Muscle of leg (tissue), 11 donors: ENCODE measurements around the gene SP3. TPM values are rescaled to one million over a fixed set of nuclear protein-coding genes. Genes with fewer than 3 reads are reported as not detected.

Source experiments
- DNase-seq: peaks from one replicate; pipeline ENCODE4 v3.0.0; 2013
- H3K27ac ChIP-seq: one replicate; pipeline ENCODE4 v1.5.1; 2013; ENCODE audit warnings: mild to moderate bottlenecking, low read length, control low read depth
- H3K27me3 ChIP-seq: one replicate; pipeline ENCODE4 v1.6.1; 2013; ENCODE audit warnings: low read length; ENCODE audit not compliant: control insufficient read depth, insufficient read depth
- H3K36me3 ChIP-seq: one replicate; pipeline ENCODE4 v1.6.1; 2013; ENCODE audit warnings: low read length; ENCODE audit not compliant: control insufficient read depth, insufficient read depth
- H3K4me1 ChIP-seq: one replicate; pipeline ENCODE4 v1.6.1; 2013; ENCODE audit warnings: low read length; ENCODE audit not compliant: control insufficient read depth, insufficient read depth
- H3K4me3 ChIP-seq: one replicate; pipeline ENCODE4 v1.5.1; 2013; ENCODE audit warnings: low read length, control low read depth
- H3K9me3 ChIP-seq: replicated peaks from 2 replicates; pipeline ENCODE4 v1.6.1; 2013; ENCODE audit warnings: low read depth, low read length; ENCODE audit not compliant: control insufficient read depth
- WGBS: methylation state at CpG from one replicate; pipeline ENCODE4 v1.1.5; 2013; ENCODE audit warnings: missing lambda C conversion rate; ENCODE audit not compliant: insufficient coverage; 5-methylcytosine and 5-hydroxymethylcytosine counted together
- polyA plus RNA-seq, 8 donors: library from polyadenylated mRNA; unstranded; fragments of 120-200 nt; gene quantifications; one replicate each; pipeline versions ENCODE4 v1.2.1 to v1.2.3, GENCODE V29; 2013; ENCODE audit warnings: inconsistent platforms in 1 of 8, low replicate concordance in 1 of 8; ENCODE audit not compliant: insufficient read length in 8 of 8, insufficient read depth in 1 of 8
- total RNA-seq: library from RNA; stranded (reverse); fragments of 120-200 nt; gene quantifications from one replicate; pipeline ENCODE4 v1.2.4, GENCODE V29; 2013

Gene SP3
- total and polyA plus RNA-seq, 9 donors: 52.1 to 109 (median 73.6) TPM

GRCh38 chr2:174008720-174009119 is 43.5 kb upstream of the SP3 start:
- 92% methylated on average over 2 of the region's 4 CpGs for WGBS
- H3K4me1 ChIP-seq: peaks cover 37% of the 10 kb centered on the region
- H3K27ac ChIP-seq: no peak overlapping the region
- H3K4me3 ChIP-seq: no peak overlapping the region
- no peaks in the 10 kb centered on the region for H3K27me3 ChIP-seq
- H3K9me3 ChIP-seq: no peaks in the 10 kb centered on the region
- no peak for DNase-seq
- no peaks in the 10 kb centered on the region for H3K36me3 ChIP-seq

GRCh38 chr2:174007010-174007409 is 41.8 kb upstream of the SP3 start:
- Histone ChIP-seq H3K9me3 (no peaks in the 10 kb centered on the region), H3K4me3 (no peak overlapping the region), H3K27me3 (no peaks in the 10 kb centered on the region), H3K27ac (no peak overlapping the region), H3K4me1 (peaks cover 29% of the 10 kb centered on the region), H3K36me3 (no peaks in the 10 kb centered on the region)
- whole genome bisulfite sequencing: no CpG with 5 or more reads among the region's 5 CpGs
- no peak for DNase-seq

GRCh38 chr2:174005801-174006419 is 40.7 kb upstream of the SP3 start:
- WGBS: no CpG with 5 or more reads among the region's 11 CpGs
- Histone ChIP-seq H3K36me3 (no peaks in the 10 kb centered on the region), H3K27ac (peak overlapping the region; percentile 7), H3K4me3 (no peak overlapping the region), H3K27me3 (no peaks in the 10 kb centered on the region), H3K9me3 (no peaks in the 10 kb centered on the region), H3K4me1 (peaks cover 25% of the 10 kb centered on the region)
- no peak for DNase-seq

GRCh38 chr2:174004905-174005605 is 39.9 kb upstream of the SP3 start:
- 31% methylated on average over 2 of the region's 4 CpGs for WGBS
- DNase-seq: peak; percentile 76

GRCh38 chr2:174003720-174004695 is 38.8 kb upstream of the SP3 start:
- WGBS: 82% methylated on average over 5 of the region's 13 CpGs
- H3K4me3 ChIP-seq: no peak overlapping the region
- H3K27ac ChIP-seq: peak overlapping the region; percentile 24
- no peaks in the 10 kb centered on the region for H3K9me3 ChIP-seq
- H3K4me1 ChIP-seq: peaks cover 27% of the 10 kb centered on the region
- no peaks in the 10 kb centered on the region for H3K27me3 ChIP-seq
- no peak for DNase-seq
- H3K36me3 ChIP-seq: no peaks in the 10 kb centered on the region

More at GRCh38 chr2:174004905-174005605, 39.9 kb upstream of the SP3 start:
- H3K4me3 ChIP-seq: no peak overlapping the region
- no peaks in the 10 kb centered on the region for H3K36me3 ChIP-seq
- H3K27ac ChIP-seq: peak overlapping the region; percentile 36
- no peaks in the 10 kb centered on the region for H3K27me3 ChIP-seq
- H3K4me1 ChIP-seq: peaks cover 22% of the 10 kb centered on the region
- no peaks in the 10 kb centered on the region for H3K9me3 ChIP-seq

GRCh38 chr2:174002679-174003078 is 37.5 kb upstream of the SP3 start:
- no peak overlapping the region for H3K4me3 ChIP-seq
- no peak overlapping the region for H3K27ac ChIP-seq
- no peaks in the 10 kb centered on the region for H3K27me3 ChIP-seq
- peaks cover 38% of the 10 kb centered on the region for H3K4me1 ChIP-seq
- no peaks in the 10 kb centered on the region for H3K36me3 ChIP-seq
- H3K9me3 ChIP-seq: no peaks in the 10 kb centered on the region
- WGBS: 100% methylated on average over 1 of the region's 5 CpGs
- DNase-seq: no peak

GRCh38 chr2:174001107-174001506 is 35.9 kb upstream of the SP3 start:
- no peaks in the 10 kb centered on the region for H3K9me3 ChIP-seq
- H3K36me3 ChIP-seq: no peaks in the 10 kb centered on the region
- no peaks in the 10 kb centered on the region for H3K27me3 ChIP-seq
- DNase-seq: no peak
- peaks cover 48% of the 10 kb centered on the region for H3K4me1 ChIP-seq
- WGBS: no CpG with 5 or more reads among the region's 2 CpGs
- no peak overlapping the region for H3K27ac ChIP-seq
- H3K4me3 ChIP-seq: no peak overlapping the region

GRCh38 chr2:173999724-174000123 is 34.6 kb upstream of the SP3 start:
- Histone ChIP-seq H3K27me3 (no peaks in the 10 kb centered on the region), H3K27ac (no peak overlapping the region), H3K4me1 (peaks cover 40% of the 10 kb centered on the region), H3K4me3 (no peak overlapping the region), H3K9me3 (no peaks in the 10 kb centered on the region), H3K36me3 (no peaks in the 10 kb centered on the region)
- DNase-seq: no peak
- 100% methylated on average over 1 of the region's 2 CpGs for WGBS

- peaks cover 36% of the 10 kb centered on the region for H3K4me1 ChIP-seq
- H3K27ac ChIP-seq: no peak overlapping the region
- DNase-seq: no peak
- H3K36me3 ChIP-seq: no peaks in the 10 kb centered on the region
- WGBS: 78% methylated on average over 6 of the region's 6 CpGs
- no peak overlapping the region for H3K4me3 ChIP-seq
- H3K9me3 ChIP-seq: no peaks in the 10 kb centered on the region
- H3K27me3 ChIP-seq: no peaks in the 10 kb centered on the region
These were observed 34.1 kb upstream of the SP3 start for GRCh38 chr2:173999272-173999671.

GRCh38 chr2:173998386-173998785 is 33.2 kb upstream of the SP3 start:
- H3K4me3 ChIP-seq: no peak overlapping the region

More at GRCh38 chr2:173998386-173998785, 33.2 kb upstream of the SP3 start:
- Histone ChIP-seq H3K4me1 (peaks cover 28% of the 10 kb centered on the region), H3K9me3 (no peaks in the 10 kb centered on the region), H3K27ac (no peak overlapping the region), H3K27me3 (no peaks in the 10 kb centered on the region), H3K36me3 (no peaks in the 10 kb centered on the region)
- peak; percentile 59 for DNase-seq
- WGBS: 65% methylated on average over 4 of the region's 7 CpGs
